Hematopoietic multipotent progenitor cell treated with erythropoietin and hydrocortisone succinate and interleukin-3 and kit ligand, for 15 days (in vitro differentiated cells): Measurements from ENCODE around the gene VPS26B.
"Not testable (repeated sequence)": the region's sequence is repeated elsewhere in the genome, so short reads cannot be mapped to it uniquely, and the experiment has no call there.

Source experiments
- DNase-seq: peaks from one replicate; pipeline ENCODE4 v3.0.0-alpha.2; 2015; ENCODE audit warnings: low spot score

Gene VPS26B

DNA sequence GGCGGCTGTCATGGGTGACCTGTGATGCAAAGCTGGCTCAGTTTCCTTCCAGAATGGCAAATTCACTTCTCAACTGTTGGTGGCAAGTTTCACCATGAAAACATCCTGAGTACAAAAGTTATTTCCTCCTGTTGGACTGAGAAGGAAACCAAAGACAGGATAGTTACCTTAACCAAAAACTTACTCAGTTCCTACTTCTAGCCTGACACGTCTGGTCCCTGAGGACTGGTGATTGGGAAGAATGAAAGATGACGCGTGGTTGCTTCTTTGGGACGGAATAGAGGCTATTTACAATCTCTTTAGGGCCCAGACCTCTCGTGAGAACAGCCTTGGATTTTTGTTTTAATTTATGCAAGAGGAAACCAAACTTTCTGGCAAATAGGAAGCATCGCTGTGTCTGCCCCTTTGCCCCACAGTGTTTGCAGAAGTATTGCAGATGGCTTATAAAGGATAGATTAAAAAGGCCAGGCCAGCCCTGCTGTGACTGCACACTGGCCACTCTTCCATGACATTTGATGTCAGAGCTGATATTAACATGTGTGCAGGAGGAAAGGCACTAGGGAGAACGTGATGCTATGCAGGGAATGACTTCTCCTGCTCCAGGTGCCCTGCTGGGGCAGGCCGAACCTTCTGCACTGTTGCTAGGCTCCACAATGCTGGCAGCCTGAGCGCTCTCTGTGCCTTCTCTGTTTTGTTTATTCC is 7.6 kb downstream of the VPS26B start:
- no peak for DNase-seq

- DNase-seq, result peak; percentile 64
Measured at GRCh38 chr11:134233729-134234179, 9.3 kb downstream of the VPS26B start.

DNA sequence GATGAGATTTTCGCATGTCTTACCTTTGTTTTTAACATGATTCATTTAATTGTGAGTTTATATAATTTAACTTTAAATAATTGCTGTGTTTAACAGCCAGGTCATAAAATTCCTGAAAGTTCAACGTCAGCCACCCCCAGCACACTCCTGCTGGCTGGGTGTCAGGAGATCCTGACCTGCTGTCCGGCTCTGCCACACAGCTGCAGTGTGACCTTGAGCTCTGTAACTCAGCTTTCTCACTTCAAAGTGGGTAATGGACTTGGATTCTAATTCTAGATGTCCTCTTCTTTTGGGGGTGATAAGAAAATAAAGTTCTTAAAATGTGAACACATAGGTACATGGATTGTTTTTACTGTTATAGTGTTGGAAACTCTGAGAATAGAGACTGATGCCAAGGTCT is 10.9 kb downstream of the VPS26B start:
- no peak for DNase-seq

DNA sequence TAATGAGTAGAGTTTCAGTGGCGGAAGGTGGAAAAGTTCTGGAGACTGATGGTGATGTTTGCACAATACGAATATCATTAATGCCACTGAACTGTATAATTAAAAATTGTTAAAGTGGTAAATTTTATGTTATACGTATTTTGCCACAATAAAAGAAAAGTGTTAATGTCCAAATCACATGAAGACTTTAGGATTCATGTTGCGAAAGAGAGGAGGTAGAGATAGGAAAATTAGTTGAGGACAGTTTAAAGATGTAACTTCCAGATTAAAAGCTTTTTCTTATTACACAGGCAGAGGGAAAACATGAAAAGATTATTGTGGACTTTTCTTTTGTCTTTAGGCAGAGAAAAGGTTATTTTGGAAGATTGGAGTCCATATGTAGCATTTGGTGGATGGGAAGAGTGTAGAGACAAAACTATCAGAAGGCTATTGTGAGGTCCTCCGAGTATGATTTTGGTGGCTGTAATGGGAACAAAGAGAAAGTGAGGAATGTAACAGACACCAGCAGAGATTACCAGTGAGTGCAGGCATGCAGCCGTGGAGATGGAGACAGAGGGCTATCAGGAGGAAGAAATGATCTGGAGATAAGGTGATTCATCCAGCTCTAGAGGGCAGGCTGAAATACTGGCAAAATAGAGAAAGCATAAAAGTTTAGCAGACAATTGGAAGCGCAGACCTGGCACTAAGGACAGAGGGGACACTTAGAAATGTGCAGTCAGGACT is 12.5 kb downstream of the VPS26B start:
- DNase-seq, result no peak

DNA sequence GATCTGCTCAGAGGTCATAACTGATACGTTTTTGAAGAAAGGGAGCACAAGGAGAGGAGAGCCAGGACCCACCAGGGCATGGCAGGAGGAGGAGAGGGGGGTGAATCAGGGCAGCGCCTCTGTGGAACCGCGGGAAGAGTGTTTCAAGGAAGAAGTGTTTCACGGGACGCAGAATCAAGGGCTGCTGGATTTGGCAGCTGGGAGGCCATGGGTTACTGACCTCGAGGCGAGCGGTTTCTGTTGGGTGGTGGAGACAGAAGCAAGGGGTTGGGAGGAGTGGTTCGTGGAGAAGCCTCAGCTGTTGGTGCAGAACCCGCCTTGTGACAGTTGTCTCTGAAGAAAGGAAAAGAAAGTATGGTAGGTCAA is 13.1 kb downstream of the VPS26B start:
- DNase-seq, result no peak

DNA sequence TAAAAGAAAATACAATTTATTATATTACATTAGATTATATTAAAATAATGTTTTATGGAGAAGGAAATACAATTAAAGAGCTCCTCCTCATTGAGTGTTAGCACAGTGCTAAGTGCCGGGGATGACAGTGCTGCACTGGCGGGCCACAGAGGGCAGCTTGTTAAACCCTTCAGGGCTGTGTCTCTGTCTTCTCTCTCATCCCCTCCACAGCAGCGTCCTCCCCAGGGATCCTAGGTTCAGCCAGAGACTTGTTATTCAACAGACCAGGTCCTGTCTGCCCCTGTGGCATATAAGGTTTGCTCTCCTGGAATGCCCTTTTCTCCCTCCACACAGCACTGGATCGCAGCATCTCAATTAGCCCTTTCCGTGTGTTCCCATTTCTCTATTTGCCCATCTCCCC is 14.5 kb downstream of the VPS26B start:
- DNase-seq, result no peak

DNA sequence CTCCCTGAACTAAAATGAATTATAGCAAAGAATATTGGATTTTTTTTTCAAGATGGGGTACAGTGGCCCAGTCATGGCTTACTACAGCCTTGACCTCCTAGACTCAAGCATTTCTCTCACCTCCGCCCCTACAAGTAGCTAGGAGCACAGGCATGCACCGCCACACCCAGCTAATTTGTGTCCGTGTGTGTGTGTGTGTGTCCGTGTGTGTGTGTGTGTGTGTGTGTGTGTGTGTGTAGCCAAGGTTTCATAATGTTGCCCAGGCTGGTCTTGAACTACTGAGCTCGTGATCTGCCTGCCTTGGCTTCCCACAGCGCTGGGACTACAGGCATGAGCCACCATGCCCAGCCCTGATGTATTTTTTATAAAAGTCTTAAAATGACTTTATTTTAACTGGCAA is 16.1 kb downstream of the VPS26B start:
- no peak for DNase-seq

GRCh38 chr11:134242376-134242775 is 17.9 kb downstream of the VPS26B start:
- DNase-seq, result no peak

- no peak for DNase-seq
Measured at GRCh38 chr11:134243913-134244312, 19.4 kb downstream of the VPS26B start.

DNA sequence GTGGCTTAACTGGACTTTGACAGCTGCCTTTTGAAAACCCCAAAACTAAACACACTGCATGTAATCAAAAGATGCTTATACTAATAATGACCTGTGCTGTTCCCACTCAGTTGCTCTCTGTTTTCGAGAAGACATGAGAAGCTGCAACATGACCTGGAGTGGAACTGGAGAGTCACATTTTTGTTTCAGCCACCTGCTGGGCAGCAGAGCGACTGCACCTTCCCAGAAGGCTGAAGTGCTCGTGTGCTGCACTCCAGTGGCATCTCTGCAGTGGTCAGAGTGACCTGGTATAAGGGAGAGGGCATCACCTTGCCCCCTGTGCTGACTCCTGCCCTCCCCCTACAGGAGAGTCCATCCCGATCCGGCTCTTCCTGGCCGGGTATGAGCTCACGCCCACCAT is 20.1 kb downstream of the VPS26B start:
- peak; percentile 12 for DNase-seq

DNA sequence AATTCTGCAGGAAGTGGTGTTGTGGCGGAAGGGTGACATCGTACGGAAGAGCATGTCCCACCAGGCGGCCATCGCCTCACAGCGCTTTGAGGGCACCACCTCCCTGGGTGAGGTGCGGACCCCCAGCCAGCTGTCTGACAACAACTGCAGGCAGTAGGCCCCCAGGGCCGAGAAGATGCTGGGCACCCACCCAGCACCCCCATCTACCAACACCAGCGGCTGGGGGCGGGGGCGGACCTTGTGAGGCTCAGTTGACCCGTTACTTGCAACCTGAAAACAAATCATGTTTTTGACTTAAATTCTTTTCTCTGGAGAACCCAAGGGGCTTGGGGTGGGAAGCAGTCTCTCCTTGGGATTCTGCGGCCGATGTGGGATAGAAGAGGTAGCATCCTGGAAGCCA is 21.0 kb downstream of the VPS26B start:
- DNase-seq, result no peak

DNA sequence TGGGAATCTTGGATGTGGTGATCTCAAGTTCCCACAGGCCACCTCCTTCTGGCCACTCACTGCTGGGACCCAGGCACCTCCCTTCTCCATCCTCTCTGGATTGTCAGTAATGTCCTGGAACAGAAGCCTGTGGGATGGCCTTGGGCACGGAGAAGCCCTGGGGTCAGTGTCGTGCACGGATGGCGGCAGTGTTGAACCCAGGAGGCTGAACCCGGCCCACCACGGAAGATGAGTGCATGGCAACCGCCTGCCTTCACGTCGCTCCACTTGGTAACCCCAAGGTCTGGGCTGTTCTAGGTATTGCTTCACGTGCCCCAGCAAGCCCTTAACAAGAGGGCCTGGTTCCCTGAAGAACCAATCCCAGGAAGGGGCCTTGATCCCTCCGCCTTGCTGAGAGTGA is 21.6 kb downstream of the VPS26B start:
- no peak for DNase-seq

- DNase-seq, result no peak
Measured at GRCh38 chr11:134246678-134247077, 22.2 kb downstream of the VPS26B start.

GRCh38 chr11:134248910-134249480 is 24.5 kb downstream of the VPS26B start:
- no peak for DNase-seq

DNA sequence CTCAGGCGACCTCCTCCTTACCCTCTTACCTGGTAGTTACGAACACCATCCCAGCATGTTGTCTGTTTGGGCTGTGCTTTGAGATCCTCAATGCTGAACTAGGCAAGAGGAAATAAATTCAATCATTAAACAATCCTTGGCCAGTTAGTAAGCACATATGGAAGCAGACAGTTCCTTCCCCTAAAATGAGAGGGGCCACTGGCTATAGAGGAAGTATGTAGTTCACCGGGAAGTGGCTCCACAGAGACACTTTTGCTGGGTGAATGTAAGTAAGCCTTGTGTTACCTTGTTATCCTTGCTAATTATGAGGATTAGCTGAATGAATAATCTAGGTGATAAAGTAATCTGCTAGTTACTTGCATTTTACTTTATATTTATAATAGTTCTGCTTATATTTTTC is 25.8 kb downstream of the VPS26B start:
- no peak for DNase-seq

DNA sequence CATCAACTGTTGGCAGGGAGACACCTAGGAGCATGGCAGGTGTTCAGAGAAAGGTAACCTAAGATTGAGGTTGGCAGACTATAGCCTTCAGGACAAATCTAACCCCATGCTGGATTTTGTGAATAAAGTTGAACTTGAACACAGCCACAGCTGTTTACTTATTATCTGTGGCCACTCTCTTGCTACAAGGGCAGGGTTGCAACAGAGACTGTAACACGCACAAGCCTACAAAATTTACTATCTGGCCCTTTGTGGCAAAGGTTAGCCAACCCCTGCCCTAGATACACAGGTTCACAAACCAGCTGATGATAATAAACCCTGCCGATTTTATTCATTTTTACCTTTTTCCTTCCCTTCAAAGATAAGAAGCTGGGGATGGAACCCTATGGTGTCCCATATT is 26.2 kb downstream of the VPS26B start:
- no peak for DNase-seq

GRCh38 chr11:134252346-134253187 is 28.1 kb downstream of the VPS26B start:
- no peak for DNase-seq

DNA sequence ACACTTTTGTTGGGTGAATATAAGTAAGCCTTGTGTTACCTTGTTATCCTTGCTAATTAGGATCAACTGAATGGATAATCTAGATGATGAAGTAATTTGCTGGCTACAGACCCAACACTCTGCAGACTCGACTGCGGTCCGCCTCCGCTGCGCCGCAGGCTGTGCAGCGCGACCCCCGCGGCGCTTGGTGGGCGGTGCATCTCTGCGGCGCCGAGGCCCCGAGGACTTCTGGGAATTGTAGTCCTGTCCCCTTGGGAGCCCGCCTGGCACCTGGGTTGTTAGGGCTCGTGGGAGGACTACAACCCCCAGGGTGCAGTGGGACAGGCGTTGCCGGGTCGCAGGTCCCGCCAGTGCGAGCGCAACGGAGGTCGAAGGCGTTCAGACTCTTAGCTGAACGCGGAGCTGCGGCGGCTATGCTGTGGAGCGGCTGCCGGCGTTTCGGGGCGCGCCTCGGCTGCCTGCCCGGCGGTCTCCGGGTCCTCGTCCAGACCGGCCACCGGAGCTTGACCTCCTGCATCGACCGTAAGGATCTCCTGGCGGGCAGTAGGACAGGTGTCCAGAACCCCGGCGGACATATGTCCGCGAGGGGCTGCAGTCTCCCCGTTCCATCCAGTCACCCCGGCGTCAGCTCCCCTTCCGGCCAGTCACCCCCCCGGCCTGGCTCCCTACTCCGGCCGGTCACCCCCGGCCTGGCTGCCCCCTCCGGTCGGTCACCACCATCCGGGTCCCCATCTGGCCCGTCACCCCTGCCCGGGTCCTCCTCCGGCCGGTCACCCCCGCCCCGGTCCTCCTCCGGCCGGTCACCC is 28.9 kb downstream of the VPS26B start, which contains the start of the genes ACAD8 and THYN1:
Gene ACAD8 (plus strand): TSS at position 381 of the 806 bp plus-strand sequence. CDS start 33 bp downstream, at position 414.
Gene THYN1 (minus strand): TSS at position 165 of the 806 bp plus-strand sequence. CDS start 470 bp downstream, outside the sequence.
- peak; percentile 95 for DNase-seq

DNA sequence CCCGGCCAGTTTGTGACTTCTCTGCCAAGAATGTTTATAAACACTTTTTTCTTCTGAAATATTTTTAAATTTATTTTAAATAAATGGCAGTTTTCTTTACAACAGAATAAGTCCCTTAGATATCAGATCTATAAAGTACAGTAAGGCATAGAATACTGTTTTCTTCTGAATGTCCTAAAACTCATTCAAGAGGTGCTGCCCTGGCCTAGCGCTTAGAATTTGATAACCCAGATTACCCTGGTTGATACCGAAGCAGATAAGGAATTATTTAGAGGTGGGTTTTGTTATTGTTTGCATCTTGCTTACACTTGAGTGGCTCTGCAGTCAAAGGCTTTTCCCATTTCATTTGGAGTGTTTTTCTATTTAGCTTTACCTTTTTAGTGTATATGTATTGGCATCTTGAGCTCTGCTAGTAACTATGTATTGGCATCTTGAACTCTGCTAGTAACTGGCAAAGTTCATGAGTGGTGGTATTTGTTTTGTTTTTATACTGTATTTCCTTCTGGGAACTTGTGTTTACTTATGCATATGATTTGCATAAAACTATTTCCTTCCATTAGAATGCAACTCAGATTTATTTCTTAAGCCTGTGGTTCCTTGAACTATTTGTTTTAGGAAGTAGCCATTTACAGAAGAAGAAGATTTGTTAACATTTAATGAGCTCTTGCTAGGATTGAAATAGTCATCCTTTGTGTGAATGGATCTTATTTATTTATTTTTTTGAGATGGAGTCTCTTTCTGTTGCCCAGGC is 30.1 kb downstream of the VPS26B start:
- no peak for DNase-seq

DNA sequence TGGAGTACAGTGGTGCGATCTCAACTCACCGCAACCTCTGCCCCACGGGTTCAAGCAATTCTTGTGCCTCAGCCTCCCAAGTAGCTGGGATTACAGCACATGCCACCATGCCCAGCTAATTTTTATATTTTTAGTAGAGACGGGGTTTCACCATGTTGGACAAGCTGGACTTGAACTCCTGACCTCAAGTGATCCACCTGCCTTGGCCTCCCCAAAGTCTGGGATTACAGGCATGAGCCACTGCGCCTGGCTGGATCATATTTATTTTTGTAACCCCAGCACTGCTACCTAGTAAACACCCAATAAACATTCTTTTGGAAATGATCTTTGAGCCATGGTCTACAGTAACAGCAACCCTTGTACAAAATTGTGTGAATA is 30.7 kb downstream of the VPS26B start:
- DNase-seq, result not testable (repeated sequence)

DNA sequence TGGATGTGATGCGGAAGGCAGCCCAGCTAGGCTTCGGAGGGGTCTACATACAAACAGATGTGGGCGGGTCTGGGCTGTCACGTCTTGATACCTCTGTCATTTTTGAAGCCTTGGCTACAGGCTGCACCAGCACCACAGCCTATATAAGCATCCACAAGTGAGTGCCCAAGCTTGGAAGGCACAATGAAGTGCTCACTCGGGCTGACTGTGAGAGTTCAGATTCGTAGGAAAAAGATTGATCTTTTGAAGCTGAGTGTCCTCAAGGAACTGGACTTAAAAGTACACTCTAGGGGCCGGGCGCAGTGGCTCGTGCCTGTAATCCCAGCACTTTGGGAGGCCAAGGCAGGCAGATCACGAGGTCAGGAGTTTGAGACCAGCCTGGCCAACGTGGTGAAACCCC is 32.6 kb downstream of the VPS26B start:
- no peak for DNase-seq
